Transverse colon (tissue), 4 donors: ENCODE measurements around the gene PRR3. TPM values are rescaled to one million over a fixed set of nuclear protein-coding genes. Genes with fewer than 3 reads are reported as not detected.
A peak's percentile ranks its signal among the peaks of the same experiment; 100 is the strongest.

Source experiments
- DNase-seq: peaks from one replicate; pipeline ENCODE4 v3.0.0-alpha.2; 2019
- H3K27ac ChIP-seq, 4 donors: fragments of 200-600 bp; sonication (generic); 2 replicates each; pipeline ENCODE4 v1.5.1; 2016 to 2018; ENCODE audit warnings: inconsistent platforms in 4 of 4
- H3K27me3 ChIP-seq: fragments of 200-600 bp; sonication (generic); 2 replicates; pipeline ENCODE4 v1.5.1; 2017; ENCODE audit warnings: inconsistent platforms
- H3K36me3 ChIP-seq, 4 donors: fragments of 200-600 bp; sonication (generic); 2 replicates each; pipeline ENCODE4 v1.5.1; 2017 to 2019; ENCODE audit warnings: inconsistent platforms in 4 of 4
- H3K4me1 ChIP-seq, 4 donors: fragments of 200-600 bp; sonication (generic); 2 replicates each; pipeline ENCODE4 v1.5.1; 2017 to 2020; ENCODE audit warnings: inconsistent platforms in 4 of 4
- H3K4me3 ChIP-seq, 4 donors: fragments of 200-600 bp; sonication (generic); 1 replicate in 1 of 4; 2 replicates in 3 of 4; pipeline versions ENCODE4 v1.5.1 to v1.6.1; 2017 to 2019; ENCODE audit warnings: inconsistent platforms in 4 of 4
- H3K9me3 ChIP-seq, 2 donors: fragments of 200-600 bp; sonication (generic); 2 replicates each; pipeline ENCODE4 v1.5.1; 2017 to 2019; ENCODE audit warnings: inconsistent platforms in 2 of 2
- EP300 ChIP-seq: sonication (generic); formaldehyde crosslinking; IDR thresholded peaks from one replicate; pipeline ENCODE4 v1.6.1; 2017; ENCODE audit warnings: antibody characterized with exemption, low read depth
- POLR2A ChIP-seq: fragments of 450-650 bp; IDR thresholded peaks from one replicate; pipeline ENCODE4 v1.6.1; 2016; ENCODE audit warnings: antibody characterized with exemption, mild to moderate bottlenecking, moderate library complexity
- POLR2AphosphoS5 ChIP-seq, 3 donors: sonication (generic); formaldehyde crosslinking; IDR thresholded peaks; one replicate each; pipeline ENCODE4 v1.6.1; 2016; ENCODE audit warnings: antibody characterized with exemption in 3 of 3
- WGBS, 2 donors: methylation state at CpG; one replicate each; pipeline ENCODE4 v1.1.5; 2018; ENCODE audit warnings: low coverage in 1 of 2; 5-methylcytosine and 5-hydroxymethylcytosine counted together
- in situ Hi-C, 4 donors: fragments of 200-750 bp; cut with MboI; loops; one replicate each; pipeline versions ENCODE4 v1.15.0 to v1.15.1; 2017; ENCODE audit warnings: low sequenced_read_pairs in 3 of 4, low pct_ligation_motif_present in 1 of 4, low pct_unique_long_range_greater_than_20kb in 1 of 4
- intact Hi-C: fragments of 100-400 bp; cut with DNase I; formaldehyde crosslinking; loops from one replicate; pipeline ENCODE4 v1.15.1; 2023; ENCODE audit warnings: low total_unique reads
- total RNA-seq, 4 donors: library from RNA; depleted of rRNA; stranded (reverse); fragments of >200 nt; gene quantifications; one replicate each; pipeline ENCODE4 v1.1.0, GENCODE V29; 2016
- TF ChIP-seq, protein P1 (sequence below), 5 experiments: fragments of 200-600 bp in 3 of 5; fragments of 450-650 bp in 2 of 5; sonication (generic) in 3 of 5; IDR thresholded peaks; 1 replicate in 2 of 5; 2 replicates in 3 of 5; pipeline ENCODE4 v1.5.1; 2016 to 2017; ENCODE audit warnings: antibody characterized with exemption in 5 of 5, inconsistent platforms in 3 of 5, mild to moderate bottlenecking in 2 of 5, moderate library complexity in 1 of 5

The PRR3 gene
- total RNA-seq, 4 donors from 2014 or later, result 2.2 to 10.1 (median 5.0) TPM

DNA sequence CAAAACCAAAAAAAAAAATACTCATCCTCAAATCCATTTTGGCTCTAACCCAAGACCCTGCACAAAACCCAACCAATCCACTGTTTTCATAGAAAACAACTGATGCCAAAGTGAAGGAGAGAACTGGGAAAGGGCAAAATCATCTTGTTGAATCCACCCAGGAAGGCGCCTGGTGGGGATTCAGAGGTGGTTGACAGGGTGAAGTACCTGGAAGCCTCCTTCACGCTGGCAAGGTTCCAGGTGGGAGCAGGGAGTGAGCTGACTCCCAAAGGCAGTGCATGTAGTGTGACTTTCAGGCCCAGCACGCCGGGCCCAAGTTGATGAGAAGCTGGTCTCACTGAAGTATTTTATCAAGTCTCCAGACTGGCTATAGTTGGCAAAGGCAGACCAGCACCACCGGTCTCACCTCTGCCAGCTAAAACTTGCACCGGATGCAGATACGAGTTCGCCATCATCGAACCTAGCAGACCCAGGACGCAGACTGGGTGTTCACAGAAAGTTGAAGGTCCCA, 43.4 kb downstream of the PRR3 start:
- 85% methylated on average over 10 of the region's 10 CpGs; no CpG with 5 or more reads in 1 of the 2 donors for WGBS, 2 donors

DNA sequence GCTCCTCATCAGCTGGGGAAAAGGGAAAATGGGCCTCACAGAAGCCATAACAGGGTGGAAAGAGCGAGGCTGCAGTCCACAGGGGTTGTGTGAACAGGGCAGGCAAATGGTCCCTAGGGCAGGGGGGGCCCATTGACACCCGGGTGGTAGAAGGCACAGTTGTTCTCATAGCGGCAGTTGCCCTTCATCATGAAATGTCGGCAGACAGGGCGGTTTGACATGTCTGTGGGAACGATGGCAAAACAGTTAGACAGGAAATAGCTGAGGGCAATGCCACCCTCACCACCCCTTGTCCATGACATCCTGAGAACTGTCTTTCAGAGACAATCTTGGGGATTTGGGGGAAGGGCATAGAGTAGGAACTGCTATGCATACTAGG, 44.3 kb downstream of the PRR3 start:
- DNase-seq, result no peak
- H3K4me3 ChIP-seq, result no peak overlapping the region
- WGBS, 2 donors, result 69% methylated on average over 6 of the region's 6 CpGs; no CpG with 5 or more reads in 1 of the 2 donors
- intact Hi-C loops (no loop called here), in situ Hi-C loops (no loop called here)
- H3K27me3 ChIP-seq, result no peaks in the 10 kb centered on the region
- no peak overlapping the region for H3K27ac ChIP-seq
- H3K9me3 ChIP-seq, result no peaks in the 10 kb centered on the region
- H3K4me1 ChIP-seq, result no peaks in the 10 kb centered on the region
- peaks cover 0 to 55% (median 26%) of the 10 kb centered on the region in 4 donors for H3K36me3 ChIP-seq
- TF ChIP-seq EP300 (no peak), POLR2A (no peak)
- TF ChIP-seq, protein P1, sequence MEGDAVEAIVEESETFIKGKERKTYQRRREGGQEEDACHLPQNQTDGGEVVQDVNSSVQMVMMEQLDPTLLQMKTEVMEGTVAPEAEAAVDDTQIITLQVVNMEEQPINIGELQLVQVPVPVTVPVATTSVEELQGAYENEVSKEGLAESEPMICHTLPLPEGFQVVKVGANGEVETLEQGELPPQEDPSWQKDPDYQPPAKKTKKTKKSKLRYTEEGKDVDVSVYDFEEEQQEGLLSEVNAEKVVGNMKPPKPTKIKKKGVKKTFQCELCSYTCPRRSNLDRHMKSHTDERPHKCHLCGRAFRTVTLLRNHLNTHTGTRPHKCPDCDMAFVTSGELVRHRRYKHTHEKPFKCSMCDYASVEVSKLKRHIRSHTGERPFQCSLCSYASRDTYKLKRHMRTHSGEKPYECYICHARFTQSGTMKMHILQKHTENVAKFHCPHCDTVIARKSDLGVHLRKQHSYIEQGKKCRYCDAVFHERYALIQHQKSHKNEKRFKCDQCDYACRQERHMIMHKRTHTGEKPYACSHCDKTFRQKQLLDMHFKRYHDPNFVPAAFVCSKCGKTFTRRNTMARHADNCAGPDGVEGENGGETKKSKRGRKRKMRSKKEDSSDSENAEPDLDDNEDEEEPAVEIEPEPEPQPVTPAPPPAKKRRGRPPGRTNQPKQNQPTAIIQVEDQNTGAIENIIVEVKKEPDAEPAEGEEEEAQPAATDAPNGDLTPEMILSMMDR (IDR thresholded peaks at IDR 0.05), result no peak

More for the DNA sequence above, 43.4 kb downstream of the PRR3 start:
- Histone ChIP-seq H3K4me3 (no peak overlapping the region), H3K27me3 (no peaks in the 10 kb centered on the region), H3K36me3 (peaks cover 0 to 46% (median 22%) of the 10 kb centered on the region in 4 donors), H3K9me3 (no peaks in the 10 kb centered on the region), H3K27ac (no peak overlapping the region), H3K4me1 (no peaks in the 10 kb centered on the region)
- in situ Hi-C loops, result no loop called here
- TF ChIP-seq POLR2AphosphoS5 (IDR thresholded peaks at IDR 0.05) (peak in 1 of 3 donors; percentile 9), POLR2A (peak; percentile 9)
- TF ChIP-seq, protein P1 (IDR thresholded peaks at IDR 0.05), result no peak
- no peak for DNase-seq
- intact Hi-C loops, result no loop called here

DNA sequence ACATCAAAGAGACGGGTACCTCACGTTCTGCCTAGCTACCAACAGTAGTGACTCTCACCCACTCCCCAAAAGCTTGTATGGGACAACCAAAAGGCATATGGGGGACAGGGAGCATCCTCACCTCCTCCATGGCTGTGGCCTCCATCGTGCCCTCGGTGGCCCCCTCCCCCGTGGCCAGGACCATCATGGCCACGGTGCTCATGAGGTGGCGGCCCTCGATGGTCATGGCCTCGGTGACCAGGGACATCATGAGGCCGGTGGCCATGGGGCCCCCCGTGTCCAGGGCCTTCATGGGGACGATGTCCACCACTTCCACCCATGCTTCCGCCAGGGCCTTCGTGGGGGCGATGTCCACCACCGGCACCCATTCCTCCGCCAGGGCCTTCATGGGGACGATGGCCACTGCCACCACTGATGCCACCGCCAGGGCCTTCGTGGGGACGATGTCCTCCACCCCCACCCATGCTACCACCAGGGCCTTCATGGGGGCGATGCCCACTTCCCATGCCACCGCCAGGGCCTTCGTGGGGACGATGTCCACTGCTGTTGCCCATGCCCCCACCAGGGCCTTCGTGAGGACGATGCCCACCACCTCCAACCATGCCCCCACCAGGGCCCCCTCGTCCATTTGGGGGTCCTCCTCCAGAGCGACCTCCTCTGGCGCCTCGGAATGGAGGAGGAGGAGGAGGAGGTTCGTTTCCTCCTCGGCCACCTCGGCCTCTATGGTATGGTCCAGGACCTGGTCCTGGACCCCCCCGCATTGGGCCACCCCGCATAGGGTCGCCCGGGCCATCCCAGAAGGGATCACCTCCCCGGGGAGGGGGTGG, 44.9 kb downstream of the PRR3 start:
- Histone ChIP-seq H3K27me3 (no peaks in the 10 kb centered on the region), H3K27ac (no peak overlapping the region), H3K4me3 (no peak overlapping the region), H3K36me3 (peaks cover 0 to 61% (median 30%) of the 10 kb centered on the region in 4 donors), H3K4me1 (no peaks in the 10 kb centered on the region), H3K9me3 (no peaks in the 10 kb centered on the region)
- in situ Hi-C loops (no loop called here), intact Hi-C loops (no loop called here)
- TF ChIP-seq POLR2AphosphoS5 (IDR thresholded peaks at IDR 0.05), result peak in 2 of 3 donors; percentile 6 to 51
- TF ChIP-seq, protein P1 (IDR thresholded peaks at IDR 0.05), result no peak
- 89% methylated on average over 3 to 36 of the region's 39 CpGs for WGBS, 2 donors
- DNase-seq, result no peak

DNA sequence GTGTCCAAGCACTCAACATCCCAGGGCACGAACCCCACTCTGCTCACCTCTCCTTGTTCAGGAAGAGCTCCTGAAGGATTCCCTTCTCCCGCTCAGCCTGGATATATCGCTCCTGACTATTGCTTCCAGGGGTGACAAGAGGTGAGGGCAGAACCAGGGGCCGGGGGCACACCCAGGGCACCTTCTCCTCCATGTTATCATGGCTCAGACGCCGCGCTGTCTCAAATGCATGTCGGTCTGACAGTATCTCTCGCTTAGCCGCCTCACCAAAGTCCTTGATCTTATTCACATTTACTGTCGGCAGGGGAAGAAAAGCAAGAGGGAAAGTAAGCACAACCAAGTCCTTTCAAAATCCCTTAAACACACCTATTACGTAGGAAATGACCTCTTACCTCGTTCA, 46.9 kb downstream of the PRR3 start:
- no peak for DNase-seq
- H3K9me3 ChIP-seq, result no peaks in the 10 kb centered on the region
- in situ Hi-C loops, result no loop called here
- no peaks in the 10 kb centered on the region for H3K27me3 ChIP-seq
- no peak overlapping the region for H3K4me3 ChIP-seq
- no peak overlapping the region for H3K27ac ChIP-seq
- intact Hi-C loops, result no loop called here
- TF ChIP-seq, protein P1 (IDR thresholded peaks at IDR 0.05), result no peak
- TF ChIP-seq POLR2AphosphoS5 (IDR thresholded peaks at IDR 0.05), result no peak
- TF ChIP-seq EP300, result no peak
- TF ChIP-seq POLR2A, result no peak
- 79 to 95% methylated on average over 2 to 13 of the region's 13 CpGs for WGBS, 2 donors
- H3K36me3 ChIP-seq, result peaks cover 0 to 78% (median 40%) of the 10 kb centered on the region in 4 donors
- H3K4me1 ChIP-seq, result no peaks in the 10 kb centered on the region
